Fibroblast of skin of right biceps (primary cell): Measurements from ENCODE around the gene FXYD2.
"Not testable (repeated sequence)": the region's sequence is repeated elsewhere in the genome, so short reads cannot be mapped to it uniquely, and the experiment has no call there.

Experiments used
- DNase-seq: peaks from one replicate; pipeline ENCODE4 v3.0.0-alpha.2; 2013

The FXYD2 gene

GRCh38 chr11:117819096-117820040 is 5.2 kb downstream of the FXYD2 start:
- DNase-seq = peak; percentile 70

- peak; percentile 28 for DNase-seq
Observed at GRCh38 chr11:117818041-117818873, 6.3 kb downstream of the FXYD2 start.

- peak; percentile 71 for DNase-seq
Observed at GRCh38 chr11:117817368-117818040, 7.0 kb downstream of the FXYD2 start.

GRCh38 chr11:117816846-117817367 is 7.6 kb downstream of the FXYD2 start:
- DNase-seq = no peak

GRCh38 chr11:117816151-117816741 is 8.3 kb downstream of the FXYD2 start:
- peak; percentile 75 for DNase-seq

- no peak for DNase-seq
Observed at GRCh38 chr11:117815262-117815803, 9.2 kb downstream of the FXYD2 start.

- peak; percentile 48 for DNase-seq
Observed at GRCh38 chr11:117814766-117815261, 9.7 kb downstream of the FXYD2 start.

GRCh38 chr11:117814204-117814765 is 10.3 kb downstream of the FXYD2 start:
- DNase-seq = no peak

- DNase-seq = not testable (repeated sequence)
Observed at GRCh38 chr11:117810056-117810451, 14.5 kb downstream of the FXYD2 start.

GRCh38 chr11:117809236-117810055 is 15.1 kb downstream of the FXYD2 start:
- DNase-seq = peak; percentile 46

GRCh38 chr11:117808784-117809183 is 15.8 kb downstream of the FXYD2 start:
- no peak for DNase-seq

GRCh38 chr11:117807482-117808327 is 16.8 kb downstream of the FXYD2 start:
- peak; percentile 57 for DNase-seq

GRCh38 chr11:117806846-117807245 is 17.7 kb downstream of the FXYD2 start:
- no peak for DNase-seq

GRCh38 chr11:117805045-117805444 is 19.5 kb downstream of the FXYD2 start:
- DNase-seq = no peak

GRCh38 chr11:117803896-117804295 is 20.6 kb downstream of the FXYD2 start:
- DNase-seq = no peak

- no peak for DNase-seq
Observed at GRCh38 chr11:117799634-117800033, 24.9 kb downstream of the FXYD2 start.

GRCh38 chr11:117796872-117797529 is 27.5 kb downstream of the FXYD2 start, which contains the start of gene DSCAML1:
TSS of gene DSCAML1 (minus strand) at chr11:117797216. CDS start at chr11:117797079, 137 bp downstream.
- no peak for DNase-seq

- DNase-seq = no peak
Observed at GRCh38 chr11:117796456-117796871, 28.1 kb downstream of the FXYD2 start.
